ENCODE data around the gene NEB. TPM values are rescaled to one million over a fixed set of nuclear protein-coding genes. Genes with fewer than 3 reads are reported as not detected.

The NEB gene
- polyA plus RNA-seq, 1 of the 3 experiments (the other 2 are of a cell fraction): 0.02 TPM

GRCh38 chr2:151776367-151776766 is 42.1 kb upstream of the NEB start (continued):
- no peak for TF ChIP-seq EP300 (IDR thresholded peaks at IDR 0.05; ENCODE audit: borderline replicate concordance in 1 of 2, low read depth in 1 of 2, low read length in 1 of 2)
- no peak for TF ChIP-seq NRF1 (IDR thresholded peaks at IDR 0.05; ENCODE audit: low read depth, low read length)

GRCh38 chr2:151775057-151775740 is 40.9 kb upstream of the NEB start:
- CTCF ChIA-PET: interaction anchor here (0.6 kb wide), 1 partner anchor 10 kb away, joined by 4 read pairs; no protein-coding TSS in a partner anchor
- no peaks in the 10 kb centered on the region for H3K9me3 ChIP-seq

More at GRCh38 chr2:151775057-151775740, 40.9 kb upstream of the NEB start:
- no peaks in the 10 kb centered on the region for H4K20me1 ChIP-seq (ENCODE audit: insufficient read depth)
- no peak overlapping the region; the same call in 1 of the 2 replicates for H3K4me2 ChIP-seq
- no peak overlapping the region for H3K9ac ChIP-seq
- H3K4me1 ChIP-seq (ENCODE audit: control insufficient read depth in 1 of 2, insufficient read depth in 2 of 2, low read depth in 1 of 2, low read length in 1 of 2): peaks cover 0 to 9% of the 10 kb centered on the region in 2 experiments; a peak in 3 of 4 replicates
- H3K79me2 ChIP-seq (ENCODE audit: insufficient read depth): no peaks in the 10 kb centered on the region
- H3K4me3 ChIP-seq (ENCODE audit: low read depth in 2 of 2, low read length in 1 of 2): no peak overlapping the region
- WGBS (ENCODE audit: low lambda C conversion rate): 87% methylated on average over 6 of the region's 6 CpGs
- peaks cover 4% of the 10 kb centered on the region for H3F3A ChIP-seq (replicated peaks; ENCODE audit: insufficient read depth)
- no peak overlapping the region for H2AFZ ChIP-seq (ENCODE audit: low read depth)
- POLR2A ChIA-PET: no interaction called here
- peak overlapping the region in 1 of 2 experiments; percentile 38; a peak in 2 of 4 replicates for H3K27ac ChIP-seq (ENCODE audit: low read depth in 2 of 2, low read length in 1 of 2)
- TF ChIP-seq GATA2 (CRISPR knock-in tag; IDR thresholded peaks at IDR 0.05) (no peak), CHD2 (IDR thresholded peaks at IDR 0.05; ENCODE audit: low read length, partially characterized antibody) (no peak), RXRA (IDR thresholded peaks at IDR 0.05; ENCODE audit: borderline replicate concordance, low read depth) (no peak), EZH2phosphoT487 (IDR thresholded peaks at IDR 0.05; ENCODE audit: borderline replicate concordance, low read depth) (no peak), MEF2A (IDR thresholded peaks at IDR 0.05; ENCODE audit: borderline replicate concordance, low read depth) (no peak), SIN3A (IDR thresholded peaks at IDR 0.05; ENCODE audit: borderline replicate concordance, low read depth, low read length) (no peak), TAF1 (IDR thresholded peaks at IDR 0.05; ENCODE audit: borderline replicate concordance, low read depth, low read length) (no peak), USF1 (IDR thresholded peaks at IDR 0.05; ENCODE audit: borderline replicate concordance, low read depth) (no peak), TEAD4 (IDR thresholded peaks at IDR 0.05; ENCODE audit: borderline replicate concordance, insufficient read depth) (no peak), EP300 (IDR thresholded peaks at IDR 0.05; ENCODE audit: borderline replicate concordance in 1 of 2, low read depth in 1 of 2, low read length in 1 of 2) (no peak), MAX (IDR thresholded peaks at IDR 0.05; ENCODE audit: low read depth) (no peak), CTCF (IDR thresholded peaks at IDR 0.05) (no peak), POLR2AphosphoS5 (IDR thresholded peaks at IDR 0.05; ENCODE audit: low read depth, low read length) (no peak), NFIC (IDR thresholded peaks at IDR 0.05; ENCODE audit: borderline replicate concordance) (no peak), SMC3 (IDR thresholded peaks at IDR 0.05; ENCODE audit: low read depth, low read length) (no peak), PBX3 (IDR thresholded peaks at IDR 0.05) (no peak), FOXJ3 (CRISPR knock-in tag; IDR thresholded peaks at IDR 0.05) (no peak), REST (IDR thresholded peaks at IDR 0.05; ENCODE audit: low read depth, low read length) (no peak)
- H3K9me2 ChIP-seq: no peaks in the 10 kb centered on the region
- peaks cover 5 to 7% of the 10 kb centered on the region in 2 experiments for H3K36me3 ChIP-seq (replicated peaks in 1 of 2; ENCODE audit: control insufficient read depth in 1 of 2, insufficient read depth in 2 of 2, low read length in 1 of 2)
- no peak for DNase-seq
- no peaks in the 10 kb centered on the region for H3K27me3 ChIP-seq (ENCODE audit: insufficient read depth)

All from SK-N-SH (cell line).